Liver (tissue), 9 donors: Measurements from ENCODE around the gene TMEM117. TPM values are rescaled to one million over a fixed set of nuclear protein-coding genes. Genes with fewer than 3 reads are reported as not detected.
A peak's percentile ranks its signal among the peaks of the same experiment; 100 is the strongest.

Experiments
- DNase-seq: peaks from one replicate; pipeline ENCODE4 v3.0.0-alpha.2; 2017; ENCODE audit warnings: low spot score
- H3K27ac ChIP-seq, 2 donors: one replicate each; pipeline ENCODE4 v1.7.0; 2013; ENCODE audit warnings: inconsistent platforms in 2 of 2, low read length in 2 of 2, control low read depth in 1 of 2, low read depth in 1 of 2, mild to moderate bottlenecking in 1 of 2
- H3K27me3 ChIP-seq, 4 donors: one replicate each; pipeline versions ENCODE4 v1.6.1 to v1.7.0; 2013; ENCODE audit warnings: low read length in 3 of 4, inconsistent platforms in 1 of 4, mild to moderate bottlenecking in 1 of 4, moderate library complexity in 1 of 4; ENCODE audit not compliant: control insufficient read depth in 4 of 4, insufficient read depth in 4 of 4
- H3K36me3 ChIP-seq, 4 donors: one replicate each; pipeline versions ENCODE4 v1.6.1 to v1.7.0; 2013; ENCODE audit warnings: low read length in 3 of 4, mild to moderate bottlenecking in 3 of 4, low read depth in 1 of 4, moderate library complexity in 1 of 4; ENCODE audit not compliant: control insufficient read depth in 4 of 4, insufficient read depth in 3 of 4
- H3K4me1 ChIP-seq, 4 donors: one replicate each; pipeline versions ENCODE4 v1.6.1 to v1.7.0; 2013; ENCODE audit warnings: low read length in 3 of 4, mild to moderate bottlenecking in 3 of 4, moderate library complexity in 1 of 4; ENCODE audit not compliant: control insufficient read depth in 4 of 4, insufficient read depth in 4 of 4
- H3K4me3 ChIP-seq, 3 donors: one replicate each; pipeline versions ENCODE4 v1.6.1 to v1.7.0; 2013; ENCODE audit warnings: low read length in 3 of 3, control low read depth in 1 of 3, low read depth in 1 of 3, mild to moderate bottlenecking in 1 of 3
- H3K9ac ChIP-seq, 2 donors: one replicate each; pipeline ENCODE4 v1.7.0; 2013; ENCODE audit warnings: low read length in 2 of 2, mild to moderate bottlenecking in 2 of 2, moderate library complexity in 2 of 2, control low read depth in 1 of 2, low read depth in 1 of 2
- H3K9me3 ChIP-seq, 4 donors: one replicate each; pipeline versions ENCODE4 v1.6.1 to v1.7.0; 2013; ENCODE audit warnings: low read length in 3 of 4; ENCODE audit not compliant: control insufficient read depth in 4 of 4
- EGR1 ChIP-seq, 2 donors: IDR thresholded peaks; 2 replicates each; pipeline ENCODE4 v1.6.1; 2016 to 2018; ENCODE audit warnings: antibody characterized with exemption in 2 of 2, low read depth in 2 of 2
- FOXA1 ChIP-seq: IDR thresholded peaks from 2 replicates; pipeline ENCODE4 v1.6.1; 2016; ENCODE audit warnings: antibody characterized with exemption
- FOXA2 ChIP-seq: IDR thresholded peaks from 2 replicates; pipeline ENCODE4 v1.6.1; 2016; ENCODE audit warnings: antibody characterized with exemption
- GABPA ChIP-seq, 2 donors: IDR thresholded peaks in 1 of 2; conservative IDR thresholded peaks in 1 of 2; 2 replicates each; pipeline ENCODE4 v1.6.1; 2016; ENCODE audit warnings: antibody characterized with exemption in 2 of 2, mild to moderate bottlenecking in 1 of 2, moderate library complexity in 1 of 2
- HNF4A ChIP-seq, 2 donors: conservative IDR thresholded peaks; 2 replicates each; pipeline ENCODE4 v1.6.1; 2016; ENCODE audit warnings: antibody characterized with exemption in 2 of 2, mild to moderate bottlenecking in 2 of 2
- HNF4G ChIP-seq: IDR thresholded peaks from 2 replicates; pipeline ENCODE4 v1.6.1; 2016; ENCODE audit warnings: antibody characterized with exemption
- JUND ChIP-seq, 2 donors: IDR thresholded peaks; 2 replicates each; pipeline ENCODE4 v1.6.1; 2016; ENCODE audit warnings: antibody characterized with exemption in 2 of 2
- MAX ChIP-seq: IDR thresholded peaks from 2 replicates; pipeline ENCODE4 v1.6.1; 2016; ENCODE audit warnings: antibody characterized with exemption
- NR2F2 ChIP-seq: IDR thresholded peaks from 2 replicates; pipeline ENCODE4 v1.6.1; 2016; ENCODE audit warnings: antibody characterized with exemption
- RAD21 ChIP-seq, 2 donors: IDR thresholded peaks; 2 replicates each; pipeline ENCODE4 v1.6.1; 2016; ENCODE audit warnings: antibody characterized with exemption in 2 of 2, mild to moderate bottlenecking in 2 of 2
- RXRA ChIP-seq, 2 donors: IDR thresholded peaks; 2 replicates each; pipeline ENCODE4 v1.6.1; 2017 to 2018; ENCODE audit warnings: antibody characterized with exemption in 2 of 2, mild to moderate bottlenecking in 1 of 2
- SP1 ChIP-seq: IDR thresholded peaks from 2 replicates; pipeline ENCODE4 v1.6.1; 2018; ENCODE audit warnings: antibody characterized with exemption, mild to moderate bottlenecking
- YY1 ChIP-seq: IDR thresholded peaks from 2 replicates; pipeline ENCODE4 v1.6.1; 2016; ENCODE audit warnings: antibody characterized with exemption, mild to moderate bottlenecking
- WGBS: extraction: QIAGEN DNeasy Blood & Tissue Kit; methylation state at CpG from one replicate; pipeline ENCODE4 v1.1.7; 2013; 5-methylcytosine and 5-hydroxymethylcytosine counted together
- polyA plus RNA-seq, 2 donors: library from polyadenylated mRNA; stranded (reverse) in 1 of 2; unstranded in 1 of 2; fragments of 200-250 nt in 1 of 2; fragments of >200 nt in 1 of 2; fragmentation: Nextera tagmentation in 1 of 2; extraction: Ambion mirVana in 1 of 2; gene quantifications; one replicate each; pipeline versions ENCODE4 v1.2.1 to v1.2.3, GENCODE V29; 2013 to 2015
- total RNA-seq, 2 donors: library from RNA; depleted of rRNA; stranded (reverse); fragments of >200 nt; gene quantifications; one replicate each; pipeline ENCODE4 v1.2.3, GENCODE V29; 2014
- TF ChIP-seq, protein P1 (sequence below): fragments of 150-350 bp; IDR thresholded peaks from 2 replicates; pipeline ENCODE4 v1.5.1; 2017; ENCODE audit warnings: improper control_type of control experiment, low read depth, low read length; ENCODE audit not compliant: missing input control
- TF ChIP-seq, protein P2 (sequence below): IDR thresholded peaks from 2 replicates; pipeline ENCODE4 v1.6.1; 2016; ENCODE audit warnings: antibody characterized with exemption
- TF ChIP-seq, protein P3 (sequence below): IDR thresholded peaks from 2 replicates; pipeline ENCODE4 v1.6.1; 2016; ENCODE audit warnings: antibody characterized with exemption
- donor health status: healthy.
- donor health status: healthy.
- donor health status: healthy.
- donor health status: healthy.
- donor health status: healthy.

Gene TMEM117
- total and polyA plus RNA-seq, 4 donors: 2.0 to 5.9 (median 3.9) TPM

GRCh38 chr12:44015333-44015941, 179.6 kb downstream of the TMEM117 start:
- Histone ChIP-seq H3K4me1 (no peaks in the 10 kb centered on the region), H3K9me3 (no peaks in the 10 kb centered on the region), H3K27ac (no peak overlapping the region), H3K9ac (no peak overlapping the region), H3K36me3 (no peaks in the 10 kb centered on the region), H3K27me3 (no peaks in the 10 kb centered on the region), H3K4me3 (no peak overlapping the region)
- WGBS: 4% methylated on average over 3 of the region's 3 CpGs
- TF ChIP-seq FOXA1: no peak
- peak; percentile 88 to 89 for TF ChIP-seq RAD21 (IDR thresholded peaks at IDR 0.05)
- TF ChIP-seq, protein P1, sequence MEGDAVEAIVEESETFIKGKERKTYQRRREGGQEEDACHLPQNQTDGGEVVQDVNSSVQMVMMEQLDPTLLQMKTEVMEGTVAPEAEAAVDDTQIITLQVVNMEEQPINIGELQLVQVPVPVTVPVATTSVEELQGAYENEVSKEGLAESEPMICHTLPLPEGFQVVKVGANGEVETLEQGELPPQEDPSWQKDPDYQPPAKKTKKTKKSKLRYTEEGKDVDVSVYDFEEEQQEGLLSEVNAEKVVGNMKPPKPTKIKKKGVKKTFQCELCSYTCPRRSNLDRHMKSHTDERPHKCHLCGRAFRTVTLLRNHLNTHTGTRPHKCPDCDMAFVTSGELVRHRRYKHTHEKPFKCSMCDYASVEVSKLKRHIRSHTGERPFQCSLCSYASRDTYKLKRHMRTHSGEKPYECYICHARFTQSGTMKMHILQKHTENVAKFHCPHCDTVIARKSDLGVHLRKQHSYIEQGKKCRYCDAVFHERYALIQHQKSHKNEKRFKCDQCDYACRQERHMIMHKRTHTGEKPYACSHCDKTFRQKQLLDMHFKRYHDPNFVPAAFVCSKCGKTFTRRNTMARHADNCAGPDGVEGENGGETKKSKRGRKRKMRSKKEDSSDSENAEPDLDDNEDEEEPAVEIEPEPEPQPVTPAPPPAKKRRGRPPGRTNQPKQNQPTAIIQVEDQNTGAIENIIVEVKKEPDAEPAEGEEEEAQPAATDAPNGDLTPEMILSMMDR: peak; percentile 47
- TF ChIP-seq MAX: no peak
- TF ChIP-seq FOXA2: no peak
- TF ChIP-seq, protein P2, sequence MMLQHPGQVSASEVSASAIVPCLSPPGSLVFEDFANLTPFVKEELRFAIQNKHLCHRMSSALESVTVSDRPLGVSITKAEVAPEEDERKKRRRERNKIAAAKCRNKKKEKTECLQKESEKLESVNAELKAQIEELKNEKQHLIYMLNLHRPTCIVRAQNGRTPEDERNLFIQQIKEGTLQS: no peak
- no peak for TF ChIP-seq JUND (IDR thresholded peaks at IDR 0.05)
- TF ChIP-seq SP1: no peak
- TF ChIP-seq YY1: no peak
- DNase-seq: no peak

- H3K4me3 ChIP-seq: no peak overlapping the region
- no peak for TF ChIP-seq MAX
- TF ChIP-seq, protein P2: no peak
- no peak for TF ChIP-seq FOXA1
- no peak for TF ChIP-seq RAD21 (IDR thresholded peaks at IDR 0.05)
- TF ChIP-seq, protein P1: no peak
- TF ChIP-seq HNF4A (conservative IDR thresholded peaks at IDR 0.05): no peak
- TF ChIP-seq, protein P3, sequence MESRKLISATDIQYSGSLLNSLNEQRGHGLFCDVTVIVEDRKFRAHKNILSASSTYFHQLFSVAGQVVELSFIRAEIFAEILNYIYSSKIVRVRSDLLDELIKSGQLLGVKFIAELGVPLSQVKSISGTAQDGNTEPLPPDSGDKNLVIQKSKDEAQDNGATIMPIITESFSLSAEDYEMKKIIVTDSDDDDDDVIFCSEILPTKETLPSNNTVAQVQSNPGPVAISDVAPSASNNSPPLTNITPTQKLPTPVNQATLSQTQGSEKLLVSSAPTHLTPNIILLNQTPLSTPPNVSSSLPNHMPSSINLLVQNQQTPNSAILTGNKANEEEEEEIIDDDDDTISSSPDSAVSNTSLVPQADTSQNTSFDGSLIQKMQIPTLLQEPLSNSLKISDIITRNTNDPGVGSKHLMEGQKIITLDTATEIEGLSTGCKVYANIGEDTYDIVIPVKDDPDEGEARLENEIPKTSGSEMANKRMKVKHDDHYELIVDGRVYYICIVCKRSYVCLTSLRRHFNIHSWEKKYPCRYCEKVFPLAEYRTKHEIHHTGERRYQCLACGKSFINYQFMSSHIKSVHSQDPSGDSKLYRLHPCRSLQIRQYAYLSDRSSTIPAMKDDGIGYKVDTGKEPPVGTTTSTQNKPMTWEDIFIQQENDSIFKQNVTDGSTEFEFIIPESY: no peak
- TF ChIP-seq GABPA (IDR thresholded peaks at IDR 0.05 in 1 of 2, conservative IDR thresholded peaks at IDR 0.05 in 1 of 2): no peak
- TF ChIP-seq RXRA (IDR thresholded peaks at IDR 0.05): no peak
- no peak for TF ChIP-seq EGR1 (IDR thresholded peaks at IDR 0.05; ENCODE audit: low read depth in 2 of 2)
- no peak for TF ChIP-seq HNF4G
- no peak for TF ChIP-seq FOXA2
- no peak for TF ChIP-seq JUND (IDR thresholded peaks at IDR 0.05)
- no peak for TF ChIP-seq NR2F2
- no peak for TF ChIP-seq SP1
- no peak overlapping the region for H3K9ac ChIP-seq
- no peak for DNase-seq
- no peaks in the 10 kb centered on the region for H3K36me3 ChIP-seq
- H3K9me3 ChIP-seq: no peaks in the 10 kb centered on the region
- no peaks in the 10 kb centered on the region for H3K27me3 ChIP-seq
- no peak overlapping the region for H3K27ac ChIP-seq
- H3K4me1 ChIP-seq: no peaks in the 10 kb centered on the region
Measured at GRCh38 chr12:44017216-44017615, 181.3 kb downstream of the TMEM117 start.
